Peyer's patch (tissue), 4 donors: ENCODE data around the gene HSBP1L1.

Experiments used
- CTCF ChIP-seq, 6 experiments: fragments of 450-650 bp in 4 of 6; fragments of 200-600 bp in 2 of 6; sonication (generic) in 1 of 6; IDR thresholded peaks; one replicate each; pipeline ENCODE4 v1.5.1; 2017 to 2019; ENCODE audit warnings: antibody characterized with exemption in 6 of 6, mild to moderate bottlenecking in 3 of 6, moderate library complexity in 1 of 6
- POLR2A ChIP-seq, 2 donors: fragments of 450-650 bp; IDR thresholded peaks; one replicate each; pipeline ENCODE4 v1.5.1; 2017; ENCODE audit warnings: antibody characterized with exemption in 2 of 2, mild to moderate bottlenecking in 2 of 2, moderate library complexity in 2 of 2

DNA sequence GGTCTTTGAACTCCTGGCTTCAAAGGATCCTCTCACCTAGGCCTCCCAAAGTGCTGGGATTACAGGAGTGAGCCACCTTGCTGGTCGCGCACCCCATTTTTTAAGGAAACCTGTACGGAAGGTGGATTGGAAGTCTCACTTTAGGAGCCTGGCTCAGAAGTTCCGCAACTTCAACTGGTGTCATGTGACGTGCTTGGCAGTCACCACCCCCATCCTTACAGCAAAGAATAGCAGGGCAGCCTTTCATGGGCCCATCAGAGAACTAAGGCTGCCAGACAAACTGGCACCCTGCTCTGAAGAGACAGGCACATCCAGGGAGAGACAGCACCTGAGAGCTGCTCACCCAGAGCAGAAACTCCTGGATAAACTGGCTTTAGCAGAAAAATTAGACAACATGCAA is 9.7 kb upstream of the HSBP1L1 start:
- no peak for TF ChIP-seq CTCF (IDR thresholded peaks at IDR 0.05)
- TF ChIP-seq POLR2A (IDR thresholded peaks at IDR 0.05) = no peak
